Neural progenitor cell (in vitro differentiated cells): ENCODE results near the gene IL12B. TPM values are rescaled to one million over a fixed set of nuclear protein-coding genes. Genes with fewer than 3 reads are reported as not detected.

Source experiments
- DNase-seq: peaks from one replicate; pipeline ENCODE4 v3.0.0-alpha.2; 2016; ENCODE audit warnings: low spot score
- H2AFZ ChIP-seq: fragments of 200-600 bp; sonication (generic); replicated peaks from 2 replicates; pipeline ENCODE4 v1.6.1; 2016; ENCODE audit warnings: antibody characterized with exemption
- H3F3A ChIP-seq: fragments of 200-600 bp; sonication (generic); 2 replicates; pipeline ENCODE4 v1.6.1; 2016; ENCODE audit warnings: antibody characterized with exemption, low read depth
- H3K27ac ChIP-seq: fragments of 200-600 bp; sonication (generic); 2 replicates; pipeline ENCODE4 v1.5.1; 2016; ENCODE audit warnings: mild to moderate bottlenecking
- H3K27me3 ChIP-seq: fragments of 200-600 bp; sonication (generic); 2 replicates; pipeline ENCODE4 v1.6.1; 2016; ENCODE audit warnings: mild to moderate bottlenecking, moderate library complexity
- H3K36me3 ChIP-seq: fragments of 200-600 bp; sonication (generic); 2 replicates; pipeline ENCODE4 v1.5.1; 2016
- H3K4me1 ChIP-seq: fragments of 200-600 bp; sonication (generic); 2 replicates; pipeline ENCODE4 v1.6.1; 2016; ENCODE audit warnings: mixed run types
- H3K4me2 ChIP-seq: fragments of 200-600 bp; sonication (generic); 2 replicates; pipeline ENCODE4 v1.6.1; 2016
- H3K4me3 ChIP-seq: fragments of 200-600 bp; sonication (generic); 2 replicates; pipeline ENCODE4 v1.5.1; 2016
- H3K79me2 ChIP-seq: fragments of 200-600 bp; sonication (generic); 2 replicates; pipeline ENCODE4 v1.6.1; 2016; ENCODE audit warnings: low read depth
- H3K9ac ChIP-seq: fragments of 200-600 bp; sonication (generic); 2 replicates; pipeline ENCODE4 v1.6.1; 2016
- H3K9me3 ChIP-seq: fragments of 200-600 bp; sonication (generic); 2 replicates; pipeline ENCODE4 v1.5.1; 2016; ENCODE audit warnings: low read depth
- H4K20me1 ChIP-seq: fragments of 200-600 bp; sonication (generic); 2 replicates; pipeline ENCODE4 v1.6.1; 2016; ENCODE audit warnings: low read depth
- H3K27ac Mint-ChIP-seq: 3 replicates; pipeline ENCODE4 v1.8.0; 2021; ENCODE audit warnings: mixed read lengths
- H3K27me3 Mint-ChIP-seq: 2 replicates; pipeline ENCODE4 v1.8.0; 2022; ENCODE audit warnings: low read depth, mild to moderate bottlenecking, inconsistent platforms, moderate library complexity, mixed read lengths; ENCODE audit not compliant: insufficient read depth
- H3K36me3 Mint-ChIP-seq: 3 replicates; pipeline ENCODE4 v1.8.0; 2021; ENCODE audit warnings: mixed read lengths
- H3K4me1 Mint-ChIP-seq: 3 replicates; pipeline ENCODE4 v1.8.0; 2021; ENCODE audit warnings: mixed read lengths
- H3K4me3 Mint-ChIP-seq: 3 replicates; pipeline ENCODE4 v1.8.0; 2021; ENCODE audit warnings: mild to moderate bottlenecking, moderate library complexity, mixed read lengths
- H3K9me3 Mint-ChIP-seq: 3 replicates; pipeline ENCODE4 v1.8.0; 2020; ENCODE audit warnings: mixed read lengths
- CTCF ChIP-seq: fragments of 200-600 bp; sonication (generic); IDR thresholded peaks from 2 replicates; pipeline ENCODE4 v1.5.1; 2017; ENCODE audit warnings: antibody characterized with exemption, mild to moderate bottlenecking
- EZH2 ChIP-seq: fragments of 200-600 bp; sonication (generic); IDR thresholded peaks from 2 replicates; pipeline ENCODE4 v1.6.1; 2017; ENCODE audit warnings: antibody characterized with exemption, mild to moderate bottlenecking, moderate library complexity
- EZH2phosphoT487 ChIP-seq: fragments of 200-600 bp; sonication (generic); IDR thresholded peaks from 2 replicates; pipeline ENCODE4 v1.6.1; 2017; ENCODE audit warnings: antibody characterized with exemption
- total RNA-seq: library from RNA; depleted of rRNA; stranded (reverse); fragments of >200 nt; gene quantifications from 2 replicates; pipeline ENCODE4 v1.2.3, GENCODE V29; 2015; ENCODE audit warnings: low replicate concordance

Gene IL12B
- total RNA-seq, 1 donor from 2014 or later, result not detected

GRCh38 chr5:159337016-159337955, 7.0 kb upstream of the IL12B start:
- H3K27ac Mint-ChIP-seq, result no peak overlapping the region
- no peak overlapping the region for H2AFZ ChIP-seq
- no peak overlapping the region for H3K4me2 ChIP-seq

GRCh38 chr5:159336586-159336985, 6.3 kb upstream of the IL12B start:
- no peaks in the 10 kb centered on the region for H3K36me3 Mint-ChIP-seq
- H3K4me1 Mint-ChIP-seq, result no peaks in the 10 kb centered on the region

More at GRCh38 chr5:159337016-159337955, 7.0 kb upstream of the IL12B start:
- Mint-ChIP-seq H3K36me3 (no peaks in the 10 kb centered on the region), H3K4me1 (no peaks in the 10 kb centered on the region), H3K27me3 (peaks cover 2% of the 10 kb centered on the region), H3K9me3 (no peaks in the 10 kb centered on the region), H3K4me3 (no peak overlapping the region)
- Histone ChIP-seq H4K20me1 (no peaks in the 10 kb centered on the region), H3K9me3 (no peaks in the 10 kb centered on the region), H3K27ac (no peak overlapping the region), H3F3A (peaks cover 4% of the 10 kb centered on the region), H3K9ac (no peak overlapping the region), H3K79me2 (no peaks in the 10 kb centered on the region), H3K4me1 (peaks cover under 1% of the 10 kb centered on the region), H3K27me3 (no peaks in the 10 kb centered on the region), H3K36me3 (no peaks in the 10 kb centered on the region), H3K4me3 (no peak overlapping the region)
- DNase-seq, result no peak
- TF ChIP-seq EZH2phosphoT487 (no peak), CTCF (no peak), EZH2 (no peak)

GRCh38 chr5:159333545-159333925, 3.2 kb upstream of the IL12B start:
- Histone ChIP-seq H3F3A (peaks cover 11% of the 10 kb centered on the region), H3K4me3 (no peak overlapping the region), H3K27ac (no peak overlapping the region), H3K36me3 (no peaks in the 10 kb centered on the region), H3K27me3 (peaks cover 25% of the 10 kb centered on the region), H2AFZ (no peak overlapping the region), H3K9me3 (no peaks in the 10 kb centered on the region), H3K4me2 (no peak overlapping the region), H4K20me1 (no peaks in the 10 kb centered on the region), H3K79me2 (no peaks in the 10 kb centered on the region), H3K9ac (no peak overlapping the region), H3K4me1 (peaks cover 7% of the 10 kb centered on the region)
- DNase-seq, result no peak
- no peak for TF ChIP-seq EZH2phosphoT487
- TF ChIP-seq CTCF, result no peak
- TF ChIP-seq EZH2, result no peak
- H3K27ac Mint-ChIP-seq, result no peak overlapping the region
- H3K36me3 Mint-ChIP-seq, result no peaks in the 10 kb centered on the region
- H3K4me3 Mint-ChIP-seq, result no peak overlapping the region
- no peaks in the 10 kb centered on the region for H3K9me3 Mint-ChIP-seq
- H3K4me1 Mint-ChIP-seq, result no peaks in the 10 kb centered on the region
- peaks cover 6% of the 10 kb centered on the region for H3K27me3 Mint-ChIP-seq

More at GRCh38 chr5:159336586-159336985, 6.3 kb upstream of the IL12B start:
- Mint-ChIP-seq H3K27ac (no peak overlapping the region), H3K27me3 (peaks cover 4% of the 10 kb centered on the region), H3K9me3 (no peaks in the 10 kb centered on the region), H3K4me3 (no peak overlapping the region)
- no peaks in the 10 kb centered on the region for H3K27me3 ChIP-seq
- H3K9ac ChIP-seq, result no peak overlapping the region
- no peaks in the 10 kb centered on the region for H3K79me2 ChIP-seq
- H3K9me3 ChIP-seq, result no peaks in the 10 kb centered on the region
- H2AFZ ChIP-seq, result no peak overlapping the region
- TF ChIP-seq EZH2 (no peak), CTCF (no peak), EZH2phosphoT487 (no peak)
- H3K27ac ChIP-seq, result no peak overlapping the region
- H4K20me1 ChIP-seq, result no peaks in the 10 kb centered on the region
- no peak overlapping the region for H3K4me3 ChIP-seq
- H3F3A ChIP-seq, result peaks cover 11% of the 10 kb centered on the region
- H3K4me2 ChIP-seq, result no peak overlapping the region
- H3K36me3 ChIP-seq, result no peaks in the 10 kb centered on the region
- peaks cover 7% of the 10 kb centered on the region for H3K4me1 ChIP-seq
- DNase-seq, result no peak
